Measurements from ENCODE around the gene AGMO. TPM values are rescaled to one million over a fixed set of nuclear protein-coding genes. Genes with fewer than 3 reads are reported as not detected.

The AGMO gene
- polyA plus RNA-seq, 1 donor (not counting 4 experiments of a cell fraction or from before 2014, with no cell fraction given): not detected

GRCh38 chr7:15291699-15292098, 270.1 kb downstream of the AGMO start:
- Histone ChIP-seq H4K20me1 (ENCODE audit: control insufficient read depth, extremely low read depth, insufficient read depth, low read length) (no peaks in the 10 kb centered on the region), H3K9me3 (ENCODE audit: control insufficient read depth, low read depth, low read length) (no peaks in the 10 kb centered on the region), H2AFZ (ENCODE audit: control insufficient read depth, low read length) (no peak overlapping the region), H3K4me2 (ENCODE audit: control insufficient read depth, extremely low read depth, insufficient read depth, low read depth, low read length) (no peak overlapping the region), H3K9me1 (ENCODE audit: control insufficient read depth, extremely low read depth, insufficient read depth, low read length) (no peaks in the 10 kb centered on the region), H3K36me3 (ENCODE audit: control insufficient read depth in 2 of 2, extremely low read depth in 1 of 2, insufficient read depth in 2 of 2, low read length in 2 of 2) (no peaks in the 10 kb centered on the region), H3K9ac (ENCODE audit: control insufficient read depth, extremely low read depth, insufficient read depth, low read length) (no peak overlapping the region), H3K27ac (ENCODE audit: control insufficient read depth, insufficient read depth, low read length) (no peak overlapping the region), H3K79me2 (ENCODE audit: control insufficient read depth, insufficient read depth, low read length) (no peaks in the 10 kb centered on the region), H3K4me3 (ENCODE audit: control insufficient read depth in 2 of 3, extremely low read depth in 1 of 3, insufficient read depth in 2 of 3, low read depth in 1 of 3, low read length in 3 of 3) (no peak overlapping the region), H3K27me3 (ENCODE audit: control insufficient read depth, extremely low read depth, insufficient read depth, low read length) (no peaks in the 10 kb centered on the region), H3K4me1 (ENCODE audit: control insufficient read depth, extremely low read depth, insufficient read depth, low read length) (no peaks in the 10 kb centered on the region)
- TF ChIP-seq, protein P1, sequence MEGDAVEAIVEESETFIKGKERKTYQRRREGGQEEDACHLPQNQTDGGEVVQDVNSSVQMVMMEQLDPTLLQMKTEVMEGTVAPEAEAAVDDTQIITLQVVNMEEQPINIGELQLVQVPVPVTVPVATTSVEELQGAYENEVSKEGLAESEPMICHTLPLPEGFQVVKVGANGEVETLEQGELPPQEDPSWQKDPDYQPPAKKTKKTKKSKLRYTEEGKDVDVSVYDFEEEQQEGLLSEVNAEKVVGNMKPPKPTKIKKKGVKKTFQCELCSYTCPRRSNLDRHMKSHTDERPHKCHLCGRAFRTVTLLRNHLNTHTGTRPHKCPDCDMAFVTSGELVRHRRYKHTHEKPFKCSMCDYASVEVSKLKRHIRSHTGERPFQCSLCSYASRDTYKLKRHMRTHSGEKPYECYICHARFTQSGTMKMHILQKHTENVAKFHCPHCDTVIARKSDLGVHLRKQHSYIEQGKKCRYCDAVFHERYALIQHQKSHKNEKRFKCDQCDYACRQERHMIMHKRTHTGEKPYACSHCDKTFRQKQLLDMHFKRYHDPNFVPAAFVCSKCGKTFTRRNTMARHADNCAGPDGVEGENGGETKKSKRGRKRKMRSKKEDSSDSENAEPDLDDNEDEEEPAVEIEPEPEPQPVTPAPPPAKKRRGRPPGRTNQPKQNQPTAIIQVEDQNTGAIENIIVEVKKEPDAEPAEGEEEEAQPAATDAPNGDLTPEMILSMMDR (optimal IDR thresholded peaks at IDR 0.05 in 1 of 3, IDR thresholded peaks at IDR 0.05 in 1 of 3, conservative IDR thresholded peaks at IDR 0.05 in 1 of 3; ENCODE audit: extremely low read depth in 1 of 3, insufficient read depth in 2 of 3, low read length in 3 of 3): no peak
- no peak for TF ChIP-seq EZH2 (IDR thresholded peaks at IDR 0.05; ENCODE audit: low read length)
- dilution Hi-C loops (cut with MboI; ENCODE audit: extremely low pct_ligation_motif_present, low sequenced_read_pairs): no loop called here
- no peak for FAIRE-seq
- DNase-seq (ENCODE audit: low read depth, low spot score): no peak

GRCh38 chr7:15288741-15289140, 273.1 kb downstream of the AGMO start:
- no peak overlapping the region for H2AFZ ChIP-seq (ENCODE audit: control insufficient read depth, low read length)
- dilution Hi-C loops (cut with MboI; ENCODE audit: extremely low pct_ligation_motif_present, low sequenced_read_pairs): no loop called here

More at GRCh38 chr7:15288741-15289140, 273.1 kb downstream of the AGMO start:
- H3K27me3 ChIP-seq (ENCODE audit: control insufficient read depth, extremely low read depth, insufficient read depth, low read length): no peaks in the 10 kb centered on the region
- no peaks in the 10 kb centered on the region for H3K9me1 ChIP-seq (ENCODE audit: control insufficient read depth, extremely low read depth, insufficient read depth, low read length)
- no peak overlapping the region for H3K9ac ChIP-seq (ENCODE audit: control insufficient read depth, extremely low read depth, insufficient read depth, low read length)
- no peaks in the 10 kb centered on the region for H3K9me3 ChIP-seq (ENCODE audit: control insufficient read depth, low read depth, low read length)
- no peak overlapping the region for H3K4me3 ChIP-seq (ENCODE audit: control insufficient read depth in 2 of 3, extremely low read depth in 1 of 3, insufficient read depth in 2 of 3, low read depth in 1 of 3, low read length in 3 of 3)
- no peaks in the 10 kb centered on the region for H3K79me2 ChIP-seq (ENCODE audit: control insufficient read depth, insufficient read depth, low read length)
- no peak overlapping the region for H3K4me2 ChIP-seq (ENCODE audit: control insufficient read depth, extremely low read depth, insufficient read depth, low read depth, low read length)
- no peak for FAIRE-seq
- no peak overlapping the region for H3K27ac ChIP-seq (ENCODE audit: control insufficient read depth, insufficient read depth, low read length)
- no peaks in the 10 kb centered on the region for H3K36me3 ChIP-seq (ENCODE audit: control insufficient read depth in 2 of 2, extremely low read depth in 1 of 2, insufficient read depth in 2 of 2, low read length in 2 of 2)
- no peaks in the 10 kb centered on the region for H4K20me1 ChIP-seq (ENCODE audit: control insufficient read depth, extremely low read depth, insufficient read depth, low read length)
- no peak for DNase-seq (ENCODE audit: low read depth, low spot score)
- no peak for TF ChIP-seq EZH2 (IDR thresholded peaks at IDR 0.05; ENCODE audit: low read length)
- TF ChIP-seq, protein P1 (optimal IDR thresholded peaks at IDR 0.05 in 1 of 3, IDR thresholded peaks at IDR 0.05 in 1 of 3, conservative IDR thresholded peaks at IDR 0.05 in 1 of 3; ENCODE audit: extremely low read depth in 1 of 3, insufficient read depth in 2 of 3, low read length in 3 of 3): no peak
- no peaks in the 10 kb centered on the region for H3K4me1 ChIP-seq (ENCODE audit: control insufficient read depth, extremely low read depth, insufficient read depth, low read length)

All from keratinocyte (primary cell).